Caco-2 (cell line): ENCODE data around the gene NCF4. TPM values are rescaled to one million over a fixed set of nuclear protein-coding genes. Genes with fewer than 3 reads are reported as not detected.

ENCODE experiments used
- BruUV-seq: library from RNA; stranded (reverse); fragments of 400-500 nt; replicated peaks from 2 replicates; lab custom pipeline; 2021; lab: Mats Ljungman, UMichigan
- CTCF ChIA-PET: fragments of 300-600 bp; sonication (Branson Sonifier 250); formaldehyde crosslinking; loops from one replicate; lab custom pipeline; 2022; ENCODE audit warnings: antibody characterized with exemption; lab: Charles Lee
- POLR2A ChIA-PET: fragments of 300-600 bp; sonication (Branson Sonifier 250); formaldehyde crosslinking; loops from one replicate; lab custom pipeline; 2022; ENCODE audit warnings: antibody characterized with exemption; lab: Charles Lee
- DNase-seq, 2 experiments: peaks; one replicate each; pipeline versions ENCODE4 v3.0.0 to v3.0.0-alpha.2; 2020 to 2022
- H3K27me3 ChIP-seq: replicated peaks from 2 replicates; pipeline ENCODE4 v1.6.0; 2011; ENCODE audit warnings: low read length; ENCODE audit not compliant: control insufficient read depth, insufficient read depth
- H3K36me3 ChIP-seq: 2 replicates; pipeline ENCODE4 v1.5.1; 2011; ENCODE audit warnings: low read length; ENCODE audit not compliant: control insufficient read depth, insufficient read depth
- H3K4me1 ChIP-seq: fragments of 250-450 bp; sonication (Bioruptor Pico); 2 replicates; pipeline ENCODE4 v1.5.1; 2020; ENCODE audit warnings: mild to moderate bottlenecking
- H3K4me3 ChIP-seq: 2 replicates; pipeline ENCODE4 v1.5.1; 2011; ENCODE audit warnings: low read depth, mild to moderate bottlenecking, control low read depth, low read length
- H3K9me3 ChIP-seq: fragments of 250-450 bp; sonication (Bioruptor Pico); 2 replicates; pipeline ENCODE4 v1.5.1; 2020; ENCODE audit warnings: mild to moderate bottlenecking, moderate library complexity
- H3K27ac Mint-ChIP-seq: one replicate; pipeline ENCODE4 v1.8.0; 2022; ENCODE audit warnings: mixed read lengths; ENCODE audit not compliant: unreplicated experiment
- H3K27me3 Mint-ChIP-seq: one replicate; pipeline ENCODE4 v1.8.0; 2022; ENCODE audit warnings: mixed read lengths; ENCODE audit not compliant: insufficient read depth, unreplicated experiment
- H3K36me3 Mint-ChIP-seq: one replicate; pipeline ENCODE4 v1.8.0; 2022; ENCODE audit warnings: mild to moderate bottlenecking, mixed read lengths; ENCODE audit not compliant: insufficient read depth, unreplicated experiment
- H3K4me1 Mint-ChIP-seq: one replicate; pipeline ENCODE4 v1.8.0; 2022; ENCODE audit warnings: low read depth, mixed read lengths; ENCODE audit not compliant: unreplicated experiment
- H3K4me3 Mint-ChIP-seq: one replicate; pipeline ENCODE4 v1.8.0; 2022; ENCODE audit warnings: mild to moderate bottlenecking, moderate library complexity, mixed read lengths; ENCODE audit not compliant: unreplicated experiment
- H3K9me3 Mint-ChIP-seq: one replicate; pipeline ENCODE4 v1.8.0; 2022; ENCODE audit warnings: mixed read lengths; ENCODE audit not compliant: unreplicated experiment
- CTCF ChIP-seq, 2 experiments: fragments of 200-600 bp in 1 of 2; IDR thresholded peaks; 1 replicate in 1 of 2; 2 replicates in 1 of 2; pipeline versions ENCODE4 v1.5.1 to v1.8.0; 2011 to 2022; ENCODE audit warnings: antibody characterized with exemption in 1 of 2, control low read depth in 1 of 2, inconsistent platforms in 1 of 2, low read depth in 1 of 2, low read length in 1 of 2, mild to moderate bottlenecking in 1 of 2, moderate library complexity in 1 of 2; ENCODE audit not compliant: insufficient read depth in 1 of 2, severe bottlenecking in 1 of 2, unreplicated experiment in 1 of 2
- intact Hi-C: fragments of 100-400 bp; cut with micrococcal nuclease; formaldehyde crosslinking; loops from one replicate; pipeline ENCODE4 v1.10.0; 2022; ENCODE audit not compliant: unreplicated experiment
- total RNA-seq: library from RNA; stranded (reverse); gene quantifications from 2 replicates; pipeline ENCODE4 v1.2.3, GENCODE V29; 2022

The NCF4 gene
- total RNA-seq, 1 experiment from 2014 or later, result not detected

DNA sequence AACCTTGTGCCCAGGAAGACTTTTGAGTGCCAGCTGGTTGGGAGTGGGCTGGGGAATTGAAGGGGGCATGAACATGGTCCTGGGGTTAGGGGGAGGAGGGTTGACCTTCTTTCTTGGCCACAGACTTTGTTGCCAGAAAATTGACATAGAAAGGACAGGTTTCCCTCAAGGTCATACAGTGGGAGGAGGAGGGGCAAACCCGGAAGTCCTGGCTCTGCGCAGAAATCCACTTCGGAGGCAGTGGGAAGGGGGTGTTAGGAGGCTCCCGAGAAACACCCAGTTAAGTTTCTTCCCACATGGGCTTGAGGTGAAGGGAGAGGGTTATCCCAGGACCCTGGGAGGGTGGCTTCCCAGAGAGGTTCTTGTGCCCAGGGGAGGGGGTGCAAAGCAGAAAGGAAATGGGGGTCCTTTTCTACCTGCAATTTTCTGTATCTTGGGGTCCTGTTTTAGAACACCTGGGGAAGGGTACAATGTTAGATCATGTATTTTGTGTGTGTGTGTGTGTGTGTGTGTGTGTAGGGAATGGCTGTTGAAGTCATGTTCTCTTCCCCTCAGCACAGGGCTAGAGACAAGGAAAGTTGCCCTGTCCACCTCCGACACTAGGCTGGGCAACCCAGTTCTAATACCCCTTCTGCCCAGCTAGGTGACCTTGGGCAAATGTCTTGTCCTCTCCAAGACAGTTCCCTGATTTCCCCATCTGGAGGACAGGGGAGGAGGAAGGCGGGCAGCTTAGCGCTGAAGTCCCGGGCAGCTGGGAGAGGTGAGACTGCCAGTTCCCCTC, 45.1 kb upstream of the NCF4 start:
- no peaks in the 10 kb centered on the region for H3K9me3 Mint-ChIP-seq
- no peak overlapping the region for H3K4me3 ChIP-seq
- H3K4me1 Mint-ChIP-seq, result no peaks in the 10 kb centered on the region
- H3K4me3 Mint-ChIP-seq, result no peak overlapping the region
- H3K36me3 ChIP-seq, result no peaks in the 10 kb centered on the region
- H3K4me1 ChIP-seq, result no peaks in the 10 kb centered on the region
- CTCF ChIA-PET, result no interaction called here
- H3K36me3 Mint-ChIP-seq, result no peaks in the 10 kb centered on the region
- no peak for DNase-seq
- TF ChIP-seq CTCF (IDR thresholded peaks at IDR 0.05; ENCODE audit: insufficient read depth in 1 of 2, low read depth in 1 of 2, low read length in 1 of 2, severe bottlenecking in 1 of 2, unreplicated experiment in 1 of 2), result no peak
- POLR2A ChIA-PET, result no interaction called here
- H3K9me3 ChIP-seq, result no peaks in the 10 kb centered on the region
- no peak overlapping the region for H3K27ac Mint-ChIP-seq
- H3K27me3 ChIP-seq, result peaks cover 2% of the 10 kb centered on the region
- BruUV-seq, result no TSS peak
- intact Hi-C loops, result no loop called here
- H3K27me3 Mint-ChIP-seq, result peaks cover 52% of the 10 kb centered on the region

- H3K4me3 ChIP-seq, result no peak overlapping the region
- CTCF ChIA-PET, result no interaction called here
- H3K4me1 Mint-ChIP-seq, result no peaks in the 10 kb centered on the region
- intact Hi-C loops, result no loop called here
- H3K27me3 Mint-ChIP-seq, result peaks cover 53% of the 10 kb centered on the region
- no peaks in the 10 kb centered on the region for H3K4me1 ChIP-seq
- no peaks in the 10 kb centered on the region for H3K36me3 Mint-ChIP-seq
- DNase-seq, result no peak
- no peaks in the 10 kb centered on the region for H3K36me3 ChIP-seq
- POLR2A ChIA-PET, result no interaction called here
- no peak overlapping the region for H3K4me3 Mint-ChIP-seq
- H3K9me3 Mint-ChIP-seq, result no peaks in the 10 kb centered on the region
- no peak overlapping the region for H3K27ac Mint-ChIP-seq
- no peak for TF ChIP-seq CTCF (IDR thresholded peaks at IDR 0.05; ENCODE audit: insufficient read depth in 1 of 2, low read depth in 1 of 2, low read length in 1 of 2, severe bottlenecking in 1 of 2, unreplicated experiment in 1 of 2)
- BruUV-seq, result no TSS peak
- H3K27me3 ChIP-seq, result peaks cover 2% of the 10 kb centered on the region
- H3K9me3 ChIP-seq, result no peaks in the 10 kb centered on the region
Measured at GRCh38 chr22:36816339-36816635, 44.5 kb upstream of the NCF4 start.

GRCh38 chr22:36816636-36817524, 43.9 kb upstream of the NCF4 start, which contains the start of gene PVALB:
TSS of gene PVALB (minus strand) at chr22:36817035. CDS start at chr22:36817005, 30 bp downstream.
- H3K36me3 Mint-ChIP-seq, result no peaks in the 10 kb centered on the region
- no peak for TF ChIP-seq CTCF (IDR thresholded peaks at IDR 0.05; ENCODE audit: insufficient read depth in 1 of 2, low read depth in 1 of 2, low read length in 1 of 2, severe bottlenecking in 1 of 2, unreplicated experiment in 1 of 2)
- H3K27me3 Mint-ChIP-seq, result peaks cover 53% of the 10 kb centered on the region
- POLR2A ChIA-PET, result no interaction called here
- Histone ChIP-seq H3K27me3 (peaks cover 3% of the 10 kb centered on the region), H3K4me3 (no peak within 1 kb of the TSS), H3K9me3 (no peaks in the 10 kb centered on the region), H3K36me3 (no peaks in the 10 kb centered on the region), H3K4me1 (no peaks in the 10 kb centered on the region)
- H3K27ac Mint-ChIP-seq, result no peak within 1 kb of the TSS
- DNase-seq, result no peak
- no peaks in the 10 kb centered on the region for H3K4me1 Mint-ChIP-seq
- BruUV-seq, result no TSS peak
- intact Hi-C loops, result no loop called here
- CTCF ChIA-PET, result no interaction called here
- H3K4me3 Mint-ChIP-seq, result no peak within 1 kb of the TSS
- H3K9me3 Mint-ChIP-seq, result no peaks in the 10 kb centered on the region
